IPS-11a (cell line): ENCODE results near the gene EIPR1.

Experiments used
- H3K4me3 ChIP-seq: one replicate; pipeline ENCODE4 v1.5.1; 2013; ENCODE audit warnings: low read depth, low read length, control low read depth

Gene EIPR1

DNA sequence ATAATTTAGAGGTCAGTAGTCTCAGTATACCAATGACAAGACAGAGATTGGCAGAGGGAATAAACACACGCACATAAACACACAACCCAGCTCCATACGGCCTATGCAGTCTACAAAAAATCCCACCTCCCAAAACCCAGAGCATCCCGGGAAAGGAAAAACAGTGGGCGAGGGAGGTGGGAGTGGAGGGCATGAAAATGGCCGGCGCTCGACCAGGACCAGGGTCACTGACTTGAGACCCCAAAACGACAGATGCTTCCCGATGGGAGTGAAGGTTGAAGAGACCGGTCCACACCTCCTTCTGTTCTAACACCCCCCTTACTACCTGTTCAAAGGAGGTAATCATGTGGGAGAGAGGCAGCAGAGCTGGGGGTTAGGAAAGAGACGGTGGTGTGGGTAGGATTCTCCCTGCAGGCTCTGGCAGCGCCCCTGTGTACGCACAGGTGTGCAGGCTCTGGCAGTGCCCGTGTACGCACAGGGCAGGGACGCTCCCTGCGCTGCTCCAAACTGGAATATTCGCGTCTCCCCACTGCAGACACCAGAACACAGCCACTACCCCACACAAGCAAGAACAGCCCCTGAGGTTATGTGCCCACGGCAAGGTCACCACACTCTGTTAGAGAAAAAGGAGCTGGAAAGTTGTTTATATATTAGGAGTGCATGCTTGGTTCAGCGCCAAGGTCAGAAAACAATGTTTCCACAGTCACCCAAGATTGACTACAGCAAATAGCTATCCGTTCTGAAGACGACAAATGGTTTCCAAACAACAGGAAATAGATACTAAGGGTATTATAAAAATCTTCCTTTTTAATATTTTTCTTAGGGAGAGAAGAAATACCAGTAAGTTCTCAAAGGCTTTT is 67.9 kb downstream of the EIPR1 start:
- H3K4me3 ChIP-seq, result no peak overlapping the region

DNA sequence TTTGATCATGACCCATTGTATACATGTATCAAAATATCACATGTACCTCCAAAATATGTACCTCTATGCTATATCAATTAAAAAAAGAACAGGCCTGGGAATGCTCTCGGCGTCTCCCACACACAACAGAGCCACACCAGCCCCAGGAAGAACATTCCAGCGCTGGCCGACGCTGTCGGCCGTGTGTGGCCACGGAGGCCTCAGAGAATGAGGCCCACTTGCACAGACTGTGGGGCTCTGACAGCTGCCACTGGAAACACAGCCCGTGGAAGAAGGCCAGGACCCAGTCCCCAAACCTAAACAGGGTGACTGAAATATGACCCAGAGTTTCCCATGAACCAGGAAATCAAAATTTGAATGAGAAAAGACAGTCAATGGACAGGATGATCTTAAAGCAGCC is 69.7 kb downstream of the EIPR1 start:
- H3K4me3 ChIP-seq, result no peak overlapping the region

DNA sequence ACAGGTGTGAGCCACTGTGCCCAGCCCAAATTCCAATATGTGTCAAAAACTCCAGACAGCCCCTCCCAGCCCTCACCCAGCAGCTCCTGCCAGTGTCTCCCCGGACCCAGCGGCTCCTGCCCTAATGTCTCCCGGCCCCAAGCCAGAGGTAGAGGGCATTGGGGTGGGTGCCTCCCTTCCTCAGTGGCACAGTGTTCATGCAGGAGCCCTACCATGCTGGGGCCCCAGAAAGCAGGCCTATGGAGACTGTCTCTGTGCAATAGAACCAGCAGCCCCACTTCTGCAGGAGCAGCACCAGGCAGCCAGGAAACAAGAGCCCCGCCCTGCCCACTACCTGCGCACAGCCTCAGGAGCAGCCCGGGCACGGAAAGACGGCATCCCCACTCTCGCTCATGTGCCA is 70.4 kb downstream of the EIPR1 start:
- no peak overlapping the region for H3K4me3 ChIP-seq

DNA sequence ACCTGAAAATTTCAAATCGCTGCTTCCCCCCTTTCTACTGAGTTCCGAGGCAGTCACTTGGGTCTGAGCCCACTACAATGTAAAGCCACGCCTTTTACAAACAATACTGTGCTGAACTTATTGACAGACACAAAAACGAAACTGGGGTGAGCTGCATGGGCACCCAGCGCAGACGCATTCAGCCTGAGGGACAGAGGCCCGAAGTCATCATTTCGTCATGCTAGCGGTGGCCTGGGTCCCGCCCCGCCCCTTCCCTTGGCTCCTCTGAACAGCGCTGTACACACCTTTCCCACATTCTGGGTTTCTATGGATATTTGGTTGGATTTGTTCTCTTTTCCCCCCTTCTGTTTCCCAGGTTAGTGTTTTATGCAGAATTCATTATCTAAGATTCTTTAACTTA is 71.7 kb downstream of the EIPR1 start:
- H3K4me3 ChIP-seq, result no peak overlapping the region

DNA sequence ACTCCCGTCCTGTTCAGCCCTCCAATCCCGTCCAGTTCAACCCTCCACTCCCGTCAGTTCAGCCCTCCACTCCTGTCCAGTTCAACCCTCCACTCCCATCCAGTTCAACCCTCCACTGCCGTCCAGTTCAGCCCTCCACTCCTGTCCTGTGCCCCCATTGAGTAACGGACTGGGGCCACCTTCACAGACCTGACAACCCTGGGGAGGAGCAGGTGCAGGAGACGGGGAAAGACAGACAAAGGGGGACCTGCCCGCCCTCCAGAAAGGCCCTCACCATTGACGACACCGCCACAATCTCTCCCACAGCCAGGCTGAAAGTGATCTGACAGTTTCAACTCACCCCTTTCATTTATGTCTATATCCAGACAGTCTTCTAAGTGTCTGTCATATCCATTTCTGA is 72.2 kb downstream of the EIPR1 start:
- no peak overlapping the region for H3K4me3 ChIP-seq

DNA sequence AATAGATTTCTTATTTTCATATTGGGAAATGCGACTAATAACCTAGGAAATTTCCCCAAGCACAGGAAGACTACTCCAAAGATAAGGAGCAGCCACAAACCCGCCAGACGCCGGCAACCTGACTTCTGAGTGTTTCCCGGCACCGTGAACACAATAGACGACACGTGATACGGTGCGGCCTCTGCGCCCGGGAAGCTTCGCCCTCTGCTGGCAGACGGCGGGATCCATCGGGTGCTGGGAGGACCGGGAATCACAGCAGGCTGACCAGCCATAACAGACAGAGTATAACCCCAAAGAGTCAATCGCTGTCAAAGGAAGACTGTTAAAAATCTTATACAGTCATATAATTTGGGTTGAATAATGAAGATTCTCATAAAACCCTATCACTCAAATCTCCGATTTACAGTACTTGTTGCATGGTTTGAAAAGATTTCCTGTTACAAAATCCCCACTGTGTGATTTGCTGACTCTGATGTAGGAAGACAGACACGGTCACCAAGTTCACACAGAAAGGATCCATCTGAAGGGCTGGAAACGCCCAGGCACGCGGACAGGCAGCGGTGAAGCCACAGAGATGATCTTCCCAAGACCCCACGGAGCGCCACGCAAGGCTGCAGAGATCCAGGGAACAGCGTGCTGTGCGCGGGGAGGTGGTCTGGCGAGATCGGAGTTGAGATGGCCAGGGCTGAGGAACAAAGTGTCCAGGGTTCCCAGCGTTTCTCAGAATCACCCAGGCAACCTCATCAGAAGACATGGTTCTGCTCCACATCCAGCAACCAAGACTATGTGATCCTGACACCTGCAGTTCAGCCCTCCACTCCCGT is 73.8 kb downstream of the EIPR1 start:
- H3K4me3 ChIP-seq, result no peak overlapping the region

DNA sequence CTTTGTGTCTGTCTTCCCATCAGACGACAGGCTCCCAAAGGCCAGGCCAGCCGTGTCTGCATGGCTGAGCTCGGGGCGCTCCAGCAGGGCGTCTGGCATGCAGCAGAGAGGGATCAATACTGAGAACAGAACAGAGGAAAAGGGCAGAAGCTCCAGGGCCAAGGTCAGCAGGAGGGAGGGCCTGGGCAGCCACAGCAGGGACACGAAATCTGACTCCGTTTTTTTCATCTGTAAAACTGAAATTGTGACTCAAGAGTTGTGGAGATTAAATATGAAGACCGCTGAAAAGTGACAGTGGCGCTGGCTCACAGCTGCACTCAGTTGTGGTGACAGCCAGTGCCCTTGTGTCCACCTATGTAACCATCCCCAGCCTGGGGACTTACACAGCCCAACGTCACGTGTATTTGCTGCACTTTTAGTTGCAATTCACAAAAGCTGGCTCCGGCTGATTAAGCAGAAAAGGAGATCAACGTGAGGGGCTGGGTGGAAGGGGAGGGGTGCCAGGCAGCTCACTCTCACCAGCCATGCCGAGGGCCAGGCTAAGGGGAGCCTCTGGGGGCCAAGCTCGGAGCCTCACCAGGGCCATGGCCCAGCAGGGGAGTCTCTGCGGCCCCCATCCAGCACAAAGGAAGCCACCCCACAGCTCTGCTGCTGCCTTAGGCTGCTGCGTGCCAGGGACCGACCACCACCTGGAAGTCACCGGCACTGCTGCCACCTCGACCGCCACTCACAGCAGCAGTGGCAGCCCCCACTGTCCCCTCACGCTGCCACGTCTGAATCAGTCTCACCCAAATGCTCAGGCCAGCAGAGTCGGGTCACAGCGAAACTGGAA is 74.7 kb downstream of the EIPR1 start:
- no peak overlapping the region for H3K4me3 ChIP-seq

DNA sequence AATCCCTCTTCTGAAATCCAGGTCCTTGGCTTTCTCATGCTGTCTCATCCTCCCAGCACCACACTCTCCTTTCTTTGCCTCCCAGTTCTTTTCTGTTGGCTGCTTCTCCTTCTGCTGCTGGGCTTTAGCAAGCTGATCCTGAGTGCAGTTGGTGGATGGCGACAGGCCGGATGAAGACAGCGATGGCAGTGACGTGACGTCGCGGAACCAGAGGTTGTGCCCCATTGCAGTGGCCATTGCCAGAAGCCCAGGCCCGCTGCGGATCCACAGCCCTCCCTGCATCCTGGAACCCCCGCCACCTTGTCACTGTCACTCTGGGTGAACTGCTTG is 75.2 kb downstream of the EIPR1 start:
- H3K4me3 ChIP-seq, result no peak overlapping the region

DNA sequence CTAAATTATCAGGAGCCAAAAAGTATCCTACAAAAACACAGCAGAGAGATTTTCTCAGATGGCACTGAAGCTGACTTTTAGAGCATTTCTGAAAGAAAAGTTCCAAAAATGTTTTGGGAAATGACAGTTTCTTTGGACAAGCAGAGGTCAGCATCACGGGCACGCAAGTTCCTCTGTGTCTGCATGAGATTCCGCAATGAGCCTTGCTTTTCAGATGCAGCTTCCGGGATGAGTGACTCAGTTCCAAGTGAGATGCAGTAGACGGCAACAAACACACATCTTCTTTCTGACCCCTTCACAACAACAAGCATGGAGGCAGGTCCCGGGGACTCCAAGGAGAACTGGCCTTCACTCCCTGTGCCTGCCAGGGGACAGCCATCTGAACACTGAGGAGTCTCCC is 76.6 kb downstream of the EIPR1 start:
- H3K4me3 ChIP-seq, result no peak overlapping the region

DNA sequence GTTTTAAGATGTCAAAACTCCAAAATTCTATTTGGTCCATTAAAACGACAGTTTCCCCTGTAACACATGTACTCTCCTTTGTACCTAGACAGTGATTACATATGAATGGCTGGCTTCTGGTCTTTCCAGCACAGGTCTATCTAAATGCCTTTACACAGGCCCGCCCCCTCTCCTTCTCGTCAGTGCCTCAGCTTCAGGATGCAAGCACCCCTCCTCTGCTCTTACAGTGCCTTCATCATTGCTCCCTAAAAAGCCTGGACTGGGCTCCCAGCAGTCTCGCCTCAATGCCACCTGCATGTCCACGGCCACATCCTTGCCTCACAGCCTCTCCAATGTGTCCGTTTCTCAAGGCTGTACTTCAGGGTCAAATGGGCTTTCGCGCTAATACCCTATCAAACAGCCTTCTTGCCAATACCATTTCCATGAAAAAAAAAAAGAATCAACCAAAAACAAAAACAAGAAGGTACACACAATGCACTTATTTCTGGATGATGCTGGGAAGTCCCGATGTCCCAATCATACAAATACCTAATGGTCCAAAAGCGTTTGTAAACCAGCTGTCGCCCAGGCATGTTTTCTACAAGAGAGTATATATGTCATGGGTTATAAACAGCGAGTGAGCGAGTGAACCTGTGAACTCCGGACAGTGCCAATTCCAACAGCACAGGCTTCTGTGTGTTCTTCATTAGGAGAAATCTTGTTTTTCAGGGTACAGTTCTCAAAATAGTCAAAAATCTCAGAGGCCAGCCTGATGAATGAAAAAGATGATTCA is 77.2 kb downstream of the EIPR1 start:
- H3K4me3 ChIP-seq, result no peak overlapping the region

DNA sequence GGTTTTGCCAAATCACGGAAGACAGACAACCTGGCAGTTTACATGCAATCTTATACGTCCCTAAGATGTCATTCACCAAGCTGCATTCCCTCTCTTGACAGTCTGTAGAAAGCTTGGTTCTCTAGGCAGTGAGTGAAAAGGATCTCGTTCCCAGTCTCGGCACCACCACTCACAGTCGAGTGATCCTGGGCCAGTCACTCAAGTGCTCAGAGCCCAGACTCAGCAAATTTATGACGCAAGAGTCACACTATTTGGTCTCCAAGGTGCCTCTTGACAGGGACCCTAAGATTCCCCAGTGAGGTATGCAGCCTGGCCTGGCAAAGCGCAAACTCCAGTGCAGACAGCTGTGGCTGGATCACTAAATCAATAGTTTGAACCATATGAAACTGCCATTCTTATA is 77.9 kb downstream of the EIPR1 start:
- no peak overlapping the region for H3K4me3 ChIP-seq

DNA sequence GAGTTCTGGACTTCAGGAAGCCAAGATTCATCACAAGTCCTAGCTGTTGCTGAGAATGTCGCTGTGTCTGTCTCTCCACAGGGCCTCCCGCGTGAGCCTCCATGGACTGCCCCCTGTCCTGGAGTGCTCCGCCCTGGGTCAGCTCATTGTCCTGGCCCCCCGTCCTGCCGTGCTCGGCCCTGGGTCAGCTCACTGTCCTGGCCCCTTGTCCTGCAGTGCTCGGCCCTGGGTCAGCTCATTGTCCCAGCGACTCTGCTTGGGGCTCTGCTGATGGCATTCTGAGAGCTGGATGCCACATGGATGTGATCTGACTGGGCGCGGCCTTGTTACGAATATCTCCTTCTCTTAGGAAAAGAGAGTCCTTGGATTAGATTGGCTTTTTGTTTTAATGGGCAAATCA is 78.5 kb downstream of the EIPR1 start:
- H3K4me3 ChIP-seq, result no peak overlapping the region

DNA sequence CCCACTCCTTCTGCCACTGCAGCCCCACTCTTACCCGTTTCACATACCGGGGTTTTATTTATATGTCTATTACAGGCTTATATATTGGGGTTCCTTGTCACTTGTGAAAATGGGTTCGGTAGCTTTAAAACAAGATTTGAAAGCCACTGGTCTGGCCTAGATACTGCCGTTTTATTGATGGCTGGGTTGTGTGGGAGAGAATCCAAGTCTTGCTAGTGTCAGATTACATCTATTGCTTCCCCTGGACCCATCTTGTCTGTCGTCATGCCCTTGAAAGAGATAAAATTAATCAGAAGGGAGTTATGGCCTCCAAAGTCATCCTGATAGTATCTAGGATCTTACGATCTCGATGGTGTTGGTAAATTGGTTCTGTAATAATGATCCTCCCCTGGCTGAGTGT is 79.4 kb downstream of the EIPR1 start:
- no peak overlapping the region for H3K4me3 ChIP-seq

DNA sequence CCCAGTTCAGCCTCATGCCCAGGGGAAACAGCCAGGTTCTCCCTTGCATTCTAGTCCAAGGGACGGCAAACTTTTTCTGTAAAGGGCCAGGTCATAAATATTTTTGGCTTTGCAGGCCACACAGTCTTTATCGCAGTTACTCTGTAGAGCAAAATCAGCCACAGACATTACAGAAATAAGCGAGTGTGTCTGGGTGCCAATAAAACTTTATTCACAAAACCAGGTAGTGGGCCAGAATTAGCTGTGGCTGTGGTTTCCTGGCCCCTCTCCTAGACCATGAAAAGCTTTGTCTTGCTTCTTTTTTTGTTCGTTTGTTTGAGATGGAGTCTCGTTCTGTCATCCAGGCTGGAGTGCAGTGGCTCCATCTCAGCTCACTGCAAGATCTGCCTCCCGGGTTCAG is 80.1 kb downstream of the EIPR1 start:
- no peak overlapping the region for H3K4me3 ChIP-seq

DNA sequence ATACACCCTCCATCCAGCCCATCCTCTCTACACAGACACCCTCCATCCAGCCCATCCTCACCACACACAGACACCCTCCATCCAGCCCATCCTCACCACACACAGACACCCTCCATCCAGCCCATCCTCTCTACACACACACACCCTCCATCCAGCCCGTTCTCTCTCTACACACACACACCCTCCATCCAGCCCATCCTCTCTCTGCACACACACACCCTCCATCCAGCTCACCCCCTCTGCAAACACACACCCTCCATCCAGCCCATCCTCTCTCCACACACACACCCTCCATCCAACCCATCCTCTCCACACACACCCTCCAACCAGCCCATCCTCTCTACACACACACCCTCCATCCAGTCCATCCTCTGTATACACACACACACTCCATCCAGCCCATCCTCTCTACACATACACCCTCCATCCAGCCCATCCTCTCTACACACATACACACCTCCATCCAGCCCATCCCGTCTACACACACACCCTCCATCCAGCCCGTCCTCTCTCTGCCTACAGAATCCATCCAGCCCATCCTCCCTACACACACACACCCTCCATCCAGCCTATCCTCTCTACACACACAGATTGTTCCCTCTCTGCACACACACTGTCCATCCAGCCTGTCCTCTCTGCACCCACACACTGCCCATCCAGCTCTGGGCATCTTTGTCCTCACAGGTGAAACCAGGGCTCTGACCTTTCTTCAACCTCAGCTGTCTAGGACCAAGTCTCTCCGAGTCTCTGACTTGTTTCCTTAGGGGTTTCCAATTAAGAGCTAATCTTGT is 81.2 kb downstream of the EIPR1 start:
- H3K4me3 ChIP-seq, result no peak overlapping the region

DNA sequence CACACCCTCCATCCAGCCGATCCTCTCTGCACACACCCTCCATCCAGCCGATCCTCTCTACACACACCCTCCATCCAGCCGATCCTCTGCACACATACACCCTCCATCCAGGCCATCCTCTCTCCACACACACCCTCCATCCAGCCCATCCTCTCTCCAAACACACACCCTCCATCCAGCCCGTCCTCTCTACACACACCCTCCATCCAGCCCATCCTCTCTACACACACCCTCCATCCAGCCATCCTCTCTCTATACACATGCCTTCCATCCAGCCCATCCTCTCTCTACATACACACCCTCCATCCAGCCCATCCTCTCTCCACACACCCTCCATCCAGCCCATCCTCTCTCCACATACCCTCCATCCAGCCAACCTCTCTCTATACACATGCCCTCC is 83.1 kb downstream of the EIPR1 start:
- no peak overlapping the region for H3K4me3 ChIP-seq

DNA sequence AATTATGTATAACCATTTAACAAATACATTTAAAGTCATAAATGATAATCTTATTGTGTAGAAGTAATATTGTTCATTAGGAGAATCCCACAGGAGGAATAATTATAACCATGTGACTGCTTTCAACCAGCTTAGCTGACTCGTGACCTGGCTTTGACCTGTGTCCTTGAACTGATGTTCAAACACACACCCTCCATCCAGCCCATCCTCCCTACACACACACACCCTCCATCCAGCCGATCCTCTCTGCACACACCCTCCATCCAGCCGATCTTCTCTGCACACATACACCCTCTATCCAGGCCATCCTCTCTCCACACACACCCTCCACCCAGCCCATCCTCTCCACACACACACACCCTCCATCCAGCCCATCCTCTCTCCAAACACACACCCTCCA is 83.5 kb downstream of the EIPR1 start:
- H3K4me3 ChIP-seq, result no peak overlapping the region

DNA sequence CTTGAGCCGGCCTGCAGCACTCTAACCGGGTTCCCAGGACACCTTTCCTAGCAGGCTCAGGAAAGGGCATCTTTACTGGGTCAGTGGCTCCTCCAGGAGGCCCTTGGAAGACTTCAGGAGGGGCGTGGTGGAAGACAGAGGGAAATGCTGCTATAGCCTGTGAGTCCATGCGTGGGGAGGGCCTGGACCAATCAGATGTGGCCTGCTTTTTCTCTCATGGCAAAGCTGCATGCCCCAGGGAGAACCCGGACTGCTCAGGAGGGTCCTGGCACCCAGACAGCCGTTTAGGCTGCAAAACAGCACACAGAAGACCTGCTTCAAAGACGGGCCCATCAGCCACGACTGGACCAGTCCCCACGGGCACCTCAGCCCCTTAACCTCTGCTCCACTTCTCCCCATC is 84.4 kb downstream of the EIPR1 start:
- no peak overlapping the region for H3K4me3 ChIP-seq

DNA sequence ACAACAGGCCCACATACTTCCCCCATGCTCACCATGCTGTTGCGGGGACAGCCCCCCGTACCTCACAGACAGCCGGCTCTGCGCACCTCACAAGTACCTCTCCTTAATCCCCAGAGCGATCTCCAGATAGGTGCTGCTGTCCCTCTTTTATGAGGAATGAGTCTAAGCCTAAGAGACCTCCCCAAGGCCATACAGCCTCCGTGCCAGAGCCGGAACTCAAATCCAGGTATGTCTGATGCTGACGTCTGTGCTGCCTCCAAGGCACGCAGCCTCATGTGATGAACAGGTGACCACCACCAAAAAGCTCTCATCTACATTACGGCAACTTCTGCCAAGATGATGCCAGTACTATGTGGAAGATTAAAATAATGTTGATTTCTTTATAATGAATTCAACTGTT is 85.2 kb downstream of the EIPR1 start:
- H3K4me3 ChIP-seq, result no peak overlapping the region

DNA sequence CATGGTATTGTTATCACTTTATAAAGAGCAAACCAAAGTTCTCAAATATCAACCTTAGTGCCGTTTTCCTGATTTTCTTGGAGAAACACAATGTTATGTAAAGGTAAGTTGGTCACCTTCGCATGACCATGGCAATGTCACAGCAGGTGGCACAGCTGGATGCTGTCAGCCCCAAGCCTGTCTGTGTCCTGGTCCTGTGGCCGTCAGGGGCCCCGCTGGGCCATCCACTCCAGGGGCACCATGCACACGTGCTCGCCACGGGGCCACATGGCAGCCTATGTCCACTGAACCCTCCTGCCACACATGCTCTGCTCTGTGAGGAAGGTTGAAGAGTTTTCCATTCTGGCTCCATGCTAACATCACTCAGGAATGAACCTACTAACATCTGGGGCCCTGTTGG is 85.9 kb downstream of the EIPR1 start:
- no peak overlapping the region for H3K4me3 ChIP-seq
